ENCODE results near the gene BZW1. TPM values are rescaled to one million over a fixed set of nuclear protein-coding genes. Genes with fewer than 3 reads are reported as not detected.

BZW1 gene
- total and polyA plus RNA-seq, 2 experiments from 2014 or later, result 118 to 323 TPM

- TF ChIP-seq ZNF462 (CRISPR knock-in tag; IDR thresholded peaks at IDR 0.05) (no peak), ETS1 (IDR thresholded peaks at IDR 0.05) (no peak), REST (IDR thresholded peaks at IDR 0.05; ENCODE audit: unreplicated experiment) (no peak), STAT1 (IDR thresholded peaks at IDR 0.05; ENCODE audit: unreplicated experiment) (no peak), NANOG (IDR thresholded peaks at IDR 0.05; ENCODE audit: borderline replicate concordance) (no peak), EZH2 (IDR thresholded peaks at IDR 0.05; ENCODE audit: low read depth, unreplicated experiment) (no peak), EZH2phosphoT487 (IDR thresholded peaks at IDR 0.05; ENCODE audit: unreplicated experiment) (no peak), JUNB (IDR thresholded peaks at IDR 0.05; ENCODE audit: unreplicated experiment) (no peak), CREB1 (CRISPR knock-in tag; IDR thresholded peaks at IDR 0.05; ENCODE audit: low read depth) (no peak)
Observed at GRCh38 chr2:200796561-200796960, 15.1 kb upstream of the BZW1 start (continued).

All from GM23338 (cell line).